Hepatocyte (in vitro differentiated cells): ENCODE results near the gene OR52B4. TPM values are rescaled to one million over a fixed set of nuclear protein-coding genes. Genes with fewer than 3 reads are reported as not detected.
A peak's percentile ranks its signal among the peaks of the same experiment; 100 is the strongest.

Source experiments
- DNase-seq: peaks from one replicate; pipeline ENCODE4 v3.0.0-alpha.2; 2016; ENCODE audit warnings: low spot score
- H2AFZ ChIP-seq: fragments of 200-600 bp; sonication (generic); 2 replicates; pipeline ENCODE4 v1.6.0; 2016; ENCODE audit warnings: antibody characterized with exemption, mild to moderate bottlenecking
- H3K27ac ChIP-seq: fragments of 200-600 bp; sonication (generic); 2 replicates; pipeline ENCODE4 v1.5.1; 2016; ENCODE audit warnings: mild to moderate bottlenecking
- H3K27me3 ChIP-seq: fragments of 200-600 bp; sonication (generic); 2 replicates; pipeline ENCODE4 v1.6.1; 2016
- H3K36me3 ChIP-seq: fragments of 200-600 bp; sonication (generic); replicated peaks from 2 replicates; pipeline ENCODE4 v1.5.1; 2016; ENCODE audit warnings: low read depth; ENCODE audit not compliant: insufficient read depth
- H3K4me1 ChIP-seq: fragments of 200-600 bp; sonication (generic); 2 replicates; pipeline ENCODE4 v1.5.1; 2016; ENCODE audit warnings: mild to moderate bottlenecking, moderate library complexity; ENCODE audit not compliant: insufficient read depth
- H3K4me2 ChIP-seq: fragments of 200-600 bp; sonication (generic); 2 replicates; pipeline ENCODE4 v1.6.0; 2016
- H3K4me3 ChIP-seq: fragments of 200-600 bp; sonication (generic); 2 replicates; pipeline ENCODE4 v1.5.1; 2016; ENCODE audit warnings: mild to moderate bottlenecking
- H3K79me2 ChIP-seq: fragments of 200-600 bp; sonication (generic); 2 replicates; pipeline ENCODE4 v1.6.0; 2017; ENCODE audit warnings: mild to moderate bottlenecking
- H3K9me2 ChIP-seq: fragments of 200-600 bp; sonication (generic); replicated peaks from 2 replicates; pipeline ENCODE4 v1.6.0; 2017; ENCODE audit warnings: mild to moderate bottlenecking; ENCODE audit not compliant: insufficient read depth
- H3K9me3 ChIP-seq: fragments of 200-600 bp; sonication (generic); 2 replicates; pipeline ENCODE4 v1.5.1; 2016; ENCODE audit warnings: low read depth, mild to moderate bottlenecking
- H4K20me1 ChIP-seq: fragments of 200-600 bp; sonication (generic); 2 replicates; pipeline ENCODE4 v1.6.0; 2016; ENCODE audit warnings: mild to moderate bottlenecking; ENCODE audit not compliant: insufficient read depth, poor library complexity, severe bottlenecking
- EZH2 ChIP-seq: fragments of 200-600 bp; sonication (generic); IDR thresholded peaks from 2 replicates; pipeline ENCODE4 v1.6.1; 2016; ENCODE audit warnings: antibody characterized with exemption, mild to moderate bottlenecking, borderline replicate concordance
- EZH2phosphoT487 ChIP-seq: fragments of 200-600 bp; sonication (generic); IDR thresholded peaks from one replicate; pipeline ENCODE4 v1.6.1; 2018; ENCODE audit warnings: antibody characterized with exemption, mild to moderate bottlenecking, low read depth, moderate library complexity; ENCODE audit not compliant: unreplicated experiment, severe bottlenecking
- WGBS: methylation state at CpG from one replicate; pipeline ENCODE4 v1.1.6; 2016; ENCODE audit warnings: low lambda C conversion rate; ENCODE audit errors: missing lambda C conversion rate; 5-methylcytosine and 5-hydroxymethylcytosine counted together
- polyA plus RNA-seq: library from polyadenylated mRNA; unstranded; fragments of >200 nt; fragmentation: Nextera tagmentation; extraction: Ambion mirVana; gene quantifications from 2 replicates; pipeline ENCODE4 v1.2.1, GENCODE V29; 2016
- total RNA-seq: library from RNA; depleted of rRNA; stranded (reverse); fragments of >200 nt; gene quantifications from 2 replicates; pipeline ENCODE4 v1.2.3, GENCODE V29; 2014
- TF ChIP-seq, protein P1 (sequence below): fragments of 200-600 bp; sonication (generic); IDR thresholded peaks from 2 replicates; pipeline ENCODE4 v1.5.1; 2016; ENCODE audit warnings: antibody characterized with exemption, mild to moderate bottlenecking; ENCODE audit not compliant: poor library complexity

OR52B4 gene
- total and polyA plus RNA-seq, 2 experiments from 2014 or later: not detected

DNA sequence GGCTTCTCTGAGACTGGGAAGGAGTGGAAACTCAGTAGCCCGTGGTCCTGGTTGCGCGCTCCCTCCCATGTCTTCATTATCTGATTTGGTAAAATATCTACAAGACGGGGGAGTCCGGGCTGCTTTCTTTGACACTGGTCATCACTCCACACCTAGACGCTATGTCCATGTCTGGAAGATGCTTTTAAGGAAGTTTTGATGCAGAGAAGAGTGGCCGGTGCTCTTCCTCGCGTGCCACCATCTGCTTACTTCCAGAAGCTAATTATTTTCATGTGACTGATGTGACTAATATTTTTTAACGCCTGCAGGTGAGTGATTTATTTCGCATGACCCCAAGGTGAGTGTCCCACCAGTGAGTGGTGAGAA is 25.7 kb upstream of the OR52B4 start:
- Histone ChIP-seq H3K27ac (peak overlapping the region; percentile 26), H3K9me3 (no peaks in the 10 kb centered on the region), H4K20me1 (peaks cover 2% of the 10 kb centered on the region), H3K4me2 (peak overlapping the region; percentile 75), H3K4me1 (peaks cover 6% of the 10 kb centered on the region), H2AFZ (peak overlapping the region; percentile 60), H3K4me3 (no peak overlapping the region), H3K36me3 (no peaks in the 10 kb centered on the region), H3K9me2 (no peaks in the 10 kb centered on the region), H3K79me2 (peaks cover 23% of the 10 kb centered on the region), H3K27me3 (no peaks in the 10 kb centered on the region)
- WGBS: 44% methylated on average over 11 of the region's 11 CpGs
- no peak for DNase-seq
- no peak for TF ChIP-seq EZH2phosphoT487
- TF ChIP-seq, protein P1, sequence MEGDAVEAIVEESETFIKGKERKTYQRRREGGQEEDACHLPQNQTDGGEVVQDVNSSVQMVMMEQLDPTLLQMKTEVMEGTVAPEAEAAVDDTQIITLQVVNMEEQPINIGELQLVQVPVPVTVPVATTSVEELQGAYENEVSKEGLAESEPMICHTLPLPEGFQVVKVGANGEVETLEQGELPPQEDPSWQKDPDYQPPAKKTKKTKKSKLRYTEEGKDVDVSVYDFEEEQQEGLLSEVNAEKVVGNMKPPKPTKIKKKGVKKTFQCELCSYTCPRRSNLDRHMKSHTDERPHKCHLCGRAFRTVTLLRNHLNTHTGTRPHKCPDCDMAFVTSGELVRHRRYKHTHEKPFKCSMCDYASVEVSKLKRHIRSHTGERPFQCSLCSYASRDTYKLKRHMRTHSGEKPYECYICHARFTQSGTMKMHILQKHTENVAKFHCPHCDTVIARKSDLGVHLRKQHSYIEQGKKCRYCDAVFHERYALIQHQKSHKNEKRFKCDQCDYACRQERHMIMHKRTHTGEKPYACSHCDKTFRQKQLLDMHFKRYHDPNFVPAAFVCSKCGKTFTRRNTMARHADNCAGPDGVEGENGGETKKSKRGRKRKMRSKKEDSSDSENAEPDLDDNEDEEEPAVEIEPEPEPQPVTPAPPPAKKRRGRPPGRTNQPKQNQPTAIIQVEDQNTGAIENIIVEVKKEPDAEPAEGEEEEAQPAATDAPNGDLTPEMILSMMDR: no peak
- no peak for TF ChIP-seq EZH2

DNA sequence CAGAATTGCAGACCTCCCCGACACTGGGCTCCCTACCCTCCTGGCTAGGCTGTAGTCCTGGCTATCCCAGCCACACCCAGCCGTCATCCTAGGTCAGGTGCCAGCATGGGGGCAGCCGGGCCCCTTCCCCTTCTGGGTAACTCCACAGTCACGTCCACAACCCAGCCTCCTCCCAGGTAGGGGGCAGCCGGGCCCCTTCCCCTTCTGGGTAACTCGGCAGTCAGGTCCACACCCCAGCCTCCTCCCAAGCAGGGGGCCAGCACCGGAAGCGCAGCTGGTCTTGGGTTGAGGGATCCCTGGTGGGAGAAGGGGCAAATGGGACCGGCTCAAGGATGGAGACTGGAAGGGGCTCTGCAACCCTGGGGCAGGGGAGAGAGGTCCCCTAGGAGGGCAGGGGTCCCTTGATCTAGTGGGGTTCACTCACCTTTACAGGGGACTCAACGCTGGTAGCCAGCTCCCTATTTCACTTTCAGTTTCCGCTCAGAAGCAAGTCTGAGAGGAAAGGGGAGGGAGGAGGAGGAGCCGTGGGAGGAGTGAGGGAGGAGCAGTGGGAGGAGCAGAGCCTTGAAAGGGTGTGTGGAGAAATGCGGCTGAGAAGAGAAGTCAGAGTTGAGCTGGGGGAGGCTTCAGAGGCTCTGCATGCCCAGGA is 25.1 kb upstream of the OR52B4 start, which contains the start of gene TRIM21:
Gene TRIM21 (minus strand): TSS at position 494 of the 649 bp plus-strand sequence. CDS start 3,293 bp downstream, outside the sequence.
- TF ChIP-seq, protein P1: no peak
- TF ChIP-seq EZH2: no peak
- TF ChIP-seq EZH2phosphoT487: no peak
- 0% methylated on average over 13 of the region's 13 CpGs for WGBS
- Histone ChIP-seq H3K9me2 (no peaks in the 10 kb centered on the region), H3K9me3 (no peaks in the 10 kb centered on the region), H4K20me1 (peaks cover 2% of the 10 kb centered on the region), H3K79me2 (peaks cover 23% of the 10 kb centered on the region), H3K27me3 (no peaks in the 10 kb centered on the region), H3K4me1 (peaks cover 6% of the 10 kb centered on the region), H3K27ac (peak within 1 kb of the TSS; percentile 88), H3K4me3 (peak within 1 kb of the TSS; percentile 75), H3K4me2 (peak within 1 kb of the TSS; percentile 75), H2AFZ (peak within 1 kb of the TSS; percentile 94), H3K36me3 (no peaks in the 10 kb centered on the region)
- DNase-seq: peak; percentile 92

DNA sequence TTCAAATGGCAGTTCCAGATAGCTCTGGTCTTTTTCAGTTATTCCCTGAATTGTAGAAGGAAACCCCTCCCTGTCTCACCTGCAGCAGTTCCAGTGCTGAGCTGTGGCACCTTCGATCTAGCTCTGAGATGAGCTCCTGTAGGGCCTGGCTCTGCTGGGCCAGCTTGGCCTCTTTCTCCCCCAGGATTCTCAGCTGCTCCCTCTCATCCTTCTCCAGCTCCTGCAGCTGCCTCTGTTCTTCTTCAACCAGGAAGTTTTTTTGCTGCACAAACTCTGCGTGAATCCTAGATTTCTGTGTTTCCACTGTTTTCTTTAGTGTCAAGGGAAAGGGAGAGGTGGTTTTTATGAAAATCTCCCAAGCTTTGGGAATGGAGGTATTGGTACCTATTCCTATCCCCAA is 20.0 kb upstream of the OR52B4 start:
- peaks cover 23% of the 10 kb centered on the region for H3K79me2 ChIP-seq
- H4K20me1 ChIP-seq: peaks cover 2% of the 10 kb centered on the region
- no peak overlapping the region for H2AFZ ChIP-seq
- 100% methylated on average over 2 of the region's 2 CpGs for WGBS
- H3K9me2 ChIP-seq: no peaks in the 10 kb centered on the region
- H3K27ac ChIP-seq: no peak overlapping the region
- TF ChIP-seq EZH2phosphoT487: no peak
- TF ChIP-seq, protein P1: no peak
- no peak for TF ChIP-seq EZH2
- no peak overlapping the region for H3K4me3 ChIP-seq
- no peak for DNase-seq
- H3K4me1 ChIP-seq: peaks cover 6% of the 10 kb centered on the region
- H3K27me3 ChIP-seq: no peaks in the 10 kb centered on the region
- no peaks in the 10 kb centered on the region for H3K36me3 ChIP-seq
- no peaks in the 10 kb centered on the region for H3K9me3 ChIP-seq
- H3K4me2 ChIP-seq: no peak overlapping the region
